Natural killer cell (primary cell): ENCODE measurements around the gene ASIC2. TPM values are rescaled to one million over a fixed set of nuclear protein-coding genes. Genes with fewer than 3 reads are reported as not detected.

ENCODE experiments used
- ATAC-seq, 3 donors: fragments of 150-1000 bp in 2 of 3; fragments of 200-7000 bp in 1 of 3; cut with Tn5 transposase; 1 replicate in 1 of 3; 2 replicates in 2 of 3; pipeline ENCODE4 v1.10.0; 2021; ENCODE audit warnings: mild to moderate bottlenecking in 2 of 3, moderate library complexity in 2 of 3
- DNase-seq, 2 donors: peaks; one replicate each; pipeline versions ENCODE4 v3.0.0 to v3.0.0-alpha.2; 2013 to 2021; ENCODE audit warnings: mixed read lengths in 1 of 2
- H3K27ac ChIP-seq: one replicate; pipeline ENCODE4 v1.5.1; 2013; ENCODE audit warnings: mild to moderate bottlenecking, low read length
- H3K27me3 ChIP-seq: one replicate; pipeline ENCODE4 v1.6.1; 2013; ENCODE audit warnings: low read length; ENCODE audit not compliant: control insufficient read depth, insufficient read depth
- H3K36me3 ChIP-seq: one replicate; pipeline ENCODE4 v1.6.1; 2013; ENCODE audit warnings: low read length; ENCODE audit not compliant: control insufficient read depth, insufficient read depth
- H3K4me1 ChIP-seq: one replicate; pipeline ENCODE4 v1.6.1; 2013; ENCODE audit warnings: low read length; ENCODE audit not compliant: control insufficient read depth, insufficient read depth
- H3K4me3 ChIP-seq: one replicate; pipeline ENCODE4 v1.5.1; 2013; ENCODE audit warnings: low read length
- H3K9me3 ChIP-seq: one replicate; pipeline ENCODE4 v1.6.1; 2013; ENCODE audit warnings: low read length; ENCODE audit not compliant: control insufficient read depth, insufficient read depth
- H3K27ac Mint-ChIP-seq, 2 donors: one replicate each; pipeline ENCODE4 v1.8.0; 2022; ENCODE audit warnings: mild to moderate bottlenecking in 2 of 2, mixed read lengths in 2 of 2, moderate library complexity in 1 of 2
- H3K27me3 Mint-ChIP-seq, 2 donors: one replicate each; pipeline ENCODE4 v1.8.0; 2022; ENCODE audit warnings: low read depth in 2 of 2, mixed read lengths in 2 of 2
- H3K36me3 Mint-ChIP-seq: one replicate; pipeline ENCODE4 v1.8.0; 2022; ENCODE audit warnings: mixed read lengths
- H3K4me1 Mint-ChIP-seq, 2 donors: one replicate each; pipeline ENCODE4 v1.8.0; 2022; ENCODE audit warnings: mixed read lengths in 2 of 2
- H3K4me3 Mint-ChIP-seq: one replicate; pipeline ENCODE4 v1.8.0; 2022; ENCODE audit warnings: mild to moderate bottlenecking, moderate library complexity, mixed read lengths
- H3K9me3 Mint-ChIP-seq, 2 donors: one replicate each; pipeline ENCODE4 v1.8.0; 2022; ENCODE audit warnings: mixed read lengths in 2 of 2
- CTCF ChIP-seq: fragments of 200-600 bp; IDR thresholded peaks from one replicate; pipeline ENCODE4 v1.8.0; 2022; ENCODE audit warnings: antibody characterized with exemption
- WGBS: methylation state at CpG from one replicate; pipeline ENCODE4 v1.1.7; 2013; ENCODE audit warnings: missing lambda C conversion rate; ENCODE audit not compliant: insufficient coverage; 5-methylcytosine and 5-hydroxymethylcytosine counted together
- intact Hi-C: fragments of 100-400 bp; cut with micrococcal nuclease; formaldehyde crosslinking; loops from one replicate; pipeline ENCODE4 v1.14.2; 2022
- total RNA-seq, 4 donors: library from RNA; stranded (reverse); fragments of 120-200 nt in 1 of 4; gene quantifications; one replicate each; pipeline versions ENCODE4 v1.2.3 to v1.2.4, GENCODE V29; 2013 to 2022

Gene ASIC2
- total RNA-seq, 3 donors from 2014 or later (not counting 1 experiment from before 2014, with no cell fraction given) = not detected

GRCh38 chr17:33273271-33273670 is 19.8 kb downstream of the ASIC2 start:
- DNase-seq (no peak), ATAC-seq (no peak)
- H3K36me3 ChIP-seq = no peaks in the 10 kb centered on the region
- H3K4me3 ChIP-seq = no peak overlapping the region
- Mint-ChIP-seq H3K27ac (no peak overlapping the region), H3K27me3 (peaks cover 6 to 8% of the 10 kb centered on the region in 2 donors), H3K4me3 (no peak overlapping the region), H3K4me1 (no peaks in the 10 kb centered on the region), H3K9me3 (peaks cover 0 to 3% of the 10 kb centered on the region in 2 donors), H3K36me3 (no peaks in the 10 kb centered on the region)
- H3K27me3 ChIP-seq = no peaks in the 10 kb centered on the region
- H3K4me1 ChIP-seq = no peaks in the 10 kb centered on the region
- H3K27ac ChIP-seq = no peak overlapping the region
- no peak for TF ChIP-seq CTCF
- intact Hi-C loops = no loop called here
- no peaks in the 10 kb centered on the region for H3K9me3 ChIP-seq
- 83% methylated on average over 1 of the region's 2 CpGs for WGBS

- Histone ChIP-seq H3K4me1 (no peaks in the 10 kb centered on the region), H3K36me3 (no peaks in the 10 kb centered on the region), H3K9me3 (no peaks in the 10 kb centered on the region), H3K27me3 (no peaks in the 10 kb centered on the region), H3K4me3 (no peak overlapping the region), H3K27ac (no peak overlapping the region)
- WGBS = 91% methylated on average over 2 of the region's 2 CpGs
- H3K36me3 Mint-ChIP-seq = no peaks in the 10 kb centered on the region
- DNase-seq = no peak
- TF ChIP-seq CTCF = no peak
- H3K27ac Mint-ChIP-seq = no peak overlapping the region
- intact Hi-C loops = no loop called here
- ATAC-seq = no peak
- peaks cover 2 to 8% of the 10 kb centered on the region in 2 donors for H3K27me3 Mint-ChIP-seq
- peaks cover 0 to 3% of the 10 kb centered on the region in 2 donors for H3K9me3 Mint-ChIP-seq
- H3K4me3 Mint-ChIP-seq = no peak overlapping the region
- H3K4me1 Mint-ChIP-seq = no peaks in the 10 kb centered on the region
Measured at GRCh38 chr17:33272438-33272837, 20.7 kb downstream of the ASIC2 start.

- no peak for ATAC-seq
- no peak overlapping the region for H3K27ac ChIP-seq
- Mint-ChIP-seq H3K9me3 (peaks cover 0 to 3% of the 10 kb centered on the region in 2 donors), H3K27ac (no peak overlapping the region), H3K36me3 (no peaks in the 10 kb centered on the region), H3K4me3 (no peak overlapping the region), H3K4me1 (no peaks in the 10 kb centered on the region), H3K27me3 (peaks cover 9 to 13% of the 10 kb centered on the region in 2 donors)
- TF ChIP-seq CTCF = no peak
- H3K36me3 ChIP-seq = no peaks in the 10 kb centered on the region
- intact Hi-C loops = no loop called here
- H3K27me3 ChIP-seq = no peaks in the 10 kb centered on the region
- H3K4me3 ChIP-seq = no peak overlapping the region
- WGBS = 77% methylated on average over 2 of the region's 2 CpGs
- no peaks in the 10 kb centered on the region for H3K4me1 ChIP-seq
- no peak for DNase-seq
- no peaks in the 10 kb centered on the region for H3K9me3 ChIP-seq
Measured at GRCh38 chr17:33269337-33270060, 23.6 kb downstream of the ASIC2 start.
